ENCODE measurements around the gene TFAP2A. TPM values are rescaled to one million over a fixed set of nuclear protein-coding genes. Genes with fewer than 3 reads are reported as not detected.

The TFAP2A gene
- total RNA-seq, 4 donors from 2014 or later = 0.20 to 1.2 (median 0.66) TPM; not detected in 1

DNA sequence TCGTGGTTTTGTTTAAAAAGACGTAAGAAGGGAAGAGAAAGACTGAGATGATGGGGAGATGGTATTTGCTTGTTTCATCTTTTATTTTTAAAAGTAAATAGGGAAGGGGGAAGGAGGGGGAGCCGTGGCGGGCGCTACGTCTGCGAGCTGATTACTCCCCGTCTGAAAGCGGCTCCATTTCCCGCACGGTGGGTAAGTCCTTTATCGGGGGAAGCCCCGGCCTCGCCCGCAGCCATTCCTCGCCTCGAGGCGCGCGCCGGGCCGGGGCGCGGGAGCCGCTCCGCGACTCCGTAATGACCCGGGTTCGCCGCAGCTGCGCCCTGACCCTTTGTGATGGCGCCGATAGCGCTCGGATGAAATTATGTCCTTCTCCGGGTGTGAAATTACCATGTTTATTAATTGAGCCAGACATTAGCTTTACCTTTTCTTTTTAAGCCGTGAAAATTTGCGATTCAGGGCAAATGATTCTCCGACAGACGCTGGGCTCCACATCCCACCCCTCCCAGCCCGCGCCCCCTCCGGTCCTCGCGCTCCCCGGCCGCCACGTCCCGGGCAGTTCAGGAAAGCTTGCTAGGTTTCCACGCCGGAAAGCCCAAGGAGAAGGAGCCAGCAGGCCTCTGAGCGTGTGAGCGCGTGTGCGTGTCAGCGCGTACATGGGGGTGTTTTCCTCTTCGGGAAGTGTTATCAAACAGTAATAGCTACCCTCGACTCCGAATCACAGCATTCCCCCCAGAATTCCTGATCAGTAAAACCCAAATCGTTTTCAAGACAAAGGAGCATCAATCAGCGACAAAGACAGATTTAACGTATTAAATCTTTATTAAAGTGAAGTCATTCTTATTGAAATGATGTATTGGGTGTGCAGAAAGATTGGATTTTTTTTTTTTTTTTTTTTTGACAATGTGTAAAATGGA, 30.0 kb downstream of the TFAP2A start:
- H3K9me3 ChIP-seq = no peaks in the 10 kb centered on the region
- WGBS, 2 donors = 13 to 16% methylated on average over 59 to 64 of the region's 64 CpGs
- DNase-seq (ENCODE audit: low spot score in 2 of 2) = no peak
- H3K4me3 ChIP-seq = no peak overlapping the region
- H3K36me3 ChIP-seq = no peaks in the 10 kb centered on the region
- no peak overlapping the region for H3K27ac ChIP-seq
- H3K4me1 ChIP-seq = peaks cover 0 to 39% (median 5%) of the 10 kb centered on the region in 4 donors
- TF ChIP-seq, protein P1, sequence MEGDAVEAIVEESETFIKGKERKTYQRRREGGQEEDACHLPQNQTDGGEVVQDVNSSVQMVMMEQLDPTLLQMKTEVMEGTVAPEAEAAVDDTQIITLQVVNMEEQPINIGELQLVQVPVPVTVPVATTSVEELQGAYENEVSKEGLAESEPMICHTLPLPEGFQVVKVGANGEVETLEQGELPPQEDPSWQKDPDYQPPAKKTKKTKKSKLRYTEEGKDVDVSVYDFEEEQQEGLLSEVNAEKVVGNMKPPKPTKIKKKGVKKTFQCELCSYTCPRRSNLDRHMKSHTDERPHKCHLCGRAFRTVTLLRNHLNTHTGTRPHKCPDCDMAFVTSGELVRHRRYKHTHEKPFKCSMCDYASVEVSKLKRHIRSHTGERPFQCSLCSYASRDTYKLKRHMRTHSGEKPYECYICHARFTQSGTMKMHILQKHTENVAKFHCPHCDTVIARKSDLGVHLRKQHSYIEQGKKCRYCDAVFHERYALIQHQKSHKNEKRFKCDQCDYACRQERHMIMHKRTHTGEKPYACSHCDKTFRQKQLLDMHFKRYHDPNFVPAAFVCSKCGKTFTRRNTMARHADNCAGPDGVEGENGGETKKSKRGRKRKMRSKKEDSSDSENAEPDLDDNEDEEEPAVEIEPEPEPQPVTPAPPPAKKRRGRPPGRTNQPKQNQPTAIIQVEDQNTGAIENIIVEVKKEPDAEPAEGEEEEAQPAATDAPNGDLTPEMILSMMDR (IDR thresholded peaks at IDR 0.05) = no peak
- no peak for TF ChIP-seq EP300 (IDR thresholded peaks at IDR 0.05)
- no peak for TF ChIP-seq POLR2A (IDR thresholded peaks at IDR 0.05)
- H3K27me3 ChIP-seq = peaks cover 0 to 100% of the 10 kb centered on the region in 2 donors

DNA sequence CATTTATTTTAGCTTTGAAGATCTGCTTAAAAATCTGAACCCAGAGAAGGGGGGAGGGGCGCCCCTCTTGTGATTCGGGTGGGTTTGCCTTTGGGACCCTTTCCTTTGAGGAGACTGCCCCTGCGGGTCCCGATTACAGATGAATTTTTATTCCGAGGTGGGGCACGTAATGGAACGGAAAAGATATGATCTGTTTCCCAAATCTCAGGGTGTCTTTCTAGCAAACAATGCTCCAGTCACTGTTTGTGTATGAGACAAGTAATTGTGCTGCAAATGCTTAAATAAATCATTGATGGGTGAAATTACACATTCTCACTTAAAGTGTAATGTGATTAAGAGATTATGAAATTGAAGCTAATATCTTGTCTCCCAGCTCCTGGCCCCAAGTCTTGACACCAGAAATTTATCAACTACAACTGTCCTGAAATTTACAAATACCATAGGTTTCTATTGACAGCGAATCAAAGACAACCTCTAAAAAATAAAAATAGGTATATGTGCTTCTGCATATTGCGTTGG, 30.7 kb downstream of the TFAP2A start:
- WGBS, 2 donors = 13 to 18% methylated on average over 9 of the region's 9 CpGs
- TF ChIP-seq, protein P1 (IDR thresholded peaks at IDR 0.05) = no peak
- TF ChIP-seq EP300 (IDR thresholded peaks at IDR 0.05) (no peak), POLR2A (IDR thresholded peaks at IDR 0.05) (no peak)
- no peak overlapping the region for H3K4me3 ChIP-seq
- H3K27me3 ChIP-seq = peaks cover 0 to 93% of the 10 kb centered on the region in 2 donors
- DNase-seq (ENCODE audit: low spot score in 2 of 2) = no peak
- peak overlapping the region in 2 of 4 donors; percentile 12 to 31 for H3K27ac ChIP-seq
- H3K36me3 ChIP-seq = no peaks in the 10 kb centered on the region
- no peaks in the 10 kb centered on the region for H3K9me3 ChIP-seq
- H3K4me1 ChIP-seq = peaks cover 0 to 37% (median 5%) of the 10 kb centered on the region in 4 donors

DNA sequence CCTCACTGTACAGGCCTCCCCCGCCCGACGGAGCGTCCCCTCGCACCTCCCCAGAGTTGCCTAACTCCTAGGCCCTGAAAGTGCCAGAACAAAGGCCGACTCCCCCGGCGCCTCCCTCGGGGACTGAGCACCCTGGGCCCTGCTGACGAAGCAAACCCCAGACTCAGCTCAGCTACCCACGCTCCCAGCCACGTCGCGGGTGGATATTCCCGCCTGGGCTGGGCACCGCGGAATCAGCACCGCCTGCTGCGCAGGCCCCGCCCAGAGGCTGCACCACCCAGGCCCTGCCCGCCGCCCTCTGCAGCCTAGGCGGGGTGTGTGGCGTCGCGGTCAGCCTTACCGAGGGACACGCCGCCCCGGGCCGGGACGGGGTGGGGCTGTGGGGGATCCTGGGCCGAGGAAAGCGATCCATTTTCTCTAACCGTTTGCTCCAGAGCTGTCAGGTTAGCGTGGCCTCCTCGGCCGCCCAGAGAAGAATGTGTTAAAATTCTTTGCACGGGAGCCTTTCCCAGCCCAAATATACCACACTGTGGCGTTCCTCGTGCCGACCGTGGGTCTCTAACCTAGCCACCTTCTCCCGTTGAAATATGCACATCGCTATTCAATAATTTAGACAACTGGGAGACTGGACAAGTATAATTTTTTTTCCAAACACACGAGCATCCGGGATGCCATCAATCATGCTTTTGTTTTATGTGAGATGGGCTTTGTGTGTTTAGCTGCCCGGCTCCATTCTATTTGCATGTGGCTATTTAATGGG, 31.4 kb downstream of the TFAP2A start:
- peak overlapping the region in 2 of 4 donors; percentile 12 to 31 for H3K27ac ChIP-seq
- WGBS, 2 donors = 6 to 8% methylated on average over 25 to 47 of the region's 48 CpGs
- no peak for DNase-seq (ENCODE audit: low spot score in 2 of 2)
- H3K27me3 ChIP-seq = peaks cover 0 to 86% of the 10 kb centered on the region in 2 donors
- peaks cover 0 to 37% (median 5%) of the 10 kb centered on the region in 4 donors for H3K4me1 ChIP-seq
- H3K9me3 ChIP-seq = no peaks in the 10 kb centered on the region
- H3K36me3 ChIP-seq = no peaks in the 10 kb centered on the region
- H3K4me3 ChIP-seq = peak overlapping the region in 2 of 4 donors; percentile 8 to 33
- no peak for TF ChIP-seq POLR2A (IDR thresholded peaks at IDR 0.05)
- TF ChIP-seq EP300 (IDR thresholded peaks at IDR 0.05) = peak in 1 of 2 donors; percentile 6

DNA sequence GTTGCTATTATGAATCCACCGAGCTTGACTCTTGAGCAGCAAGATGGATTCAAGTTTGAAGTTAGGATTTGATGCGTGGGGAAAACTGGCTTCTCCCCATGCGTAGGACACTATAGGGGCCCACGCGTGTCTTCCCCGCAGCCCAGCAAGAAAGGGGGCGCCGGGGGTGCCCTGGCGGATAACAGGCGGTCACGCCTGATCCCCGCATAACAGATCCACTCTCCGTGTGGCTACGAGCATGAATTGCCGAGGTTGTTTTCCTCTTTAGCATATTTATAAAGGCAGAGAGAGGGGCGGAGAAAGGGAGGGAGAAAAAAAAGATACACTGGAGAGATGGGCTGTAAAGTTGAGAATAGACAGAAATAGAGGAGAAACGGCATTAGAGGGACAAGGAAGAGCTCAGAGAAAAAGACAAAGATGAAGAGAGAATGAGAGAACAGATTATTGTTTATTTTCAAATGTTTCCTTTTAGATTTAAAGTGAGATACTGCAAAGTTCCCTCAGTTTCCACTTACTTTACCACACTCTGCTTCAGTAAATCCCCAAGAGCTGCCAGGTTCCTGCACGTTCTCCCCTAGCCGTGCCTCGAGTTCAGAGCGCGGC, 32.0 kb downstream of the TFAP2A start:
- no peaks in the 10 kb centered on the region for H3K36me3 ChIP-seq
- WGBS, 2 donors = 17 to 23% methylated on average over 22 of the region's 22 CpGs
- peaks cover 0 to 79% of the 10 kb centered on the region in 2 donors for H3K27me3 ChIP-seq
- H3K4me1 ChIP-seq = peaks cover 0 to 37% (median 5%) of the 10 kb centered on the region in 4 donors
- no peak for TF ChIP-seq EP300 (IDR thresholded peaks at IDR 0.05)
- TF ChIP-seq, protein P1 (IDR thresholded peaks at IDR 0.05) = no peak
- TF ChIP-seq POLR2A (IDR thresholded peaks at IDR 0.05) = no peak
- H3K4me3 ChIP-seq = no peak overlapping the region
- H3K27ac ChIP-seq = peak overlapping the region in 2 of 4 donors; percentile 12 to 31
- DNase-seq (ENCODE audit: low spot score in 2 of 2) = no peak
- no peaks in the 10 kb centered on the region for H3K9me3 ChIP-seq

DNA sequence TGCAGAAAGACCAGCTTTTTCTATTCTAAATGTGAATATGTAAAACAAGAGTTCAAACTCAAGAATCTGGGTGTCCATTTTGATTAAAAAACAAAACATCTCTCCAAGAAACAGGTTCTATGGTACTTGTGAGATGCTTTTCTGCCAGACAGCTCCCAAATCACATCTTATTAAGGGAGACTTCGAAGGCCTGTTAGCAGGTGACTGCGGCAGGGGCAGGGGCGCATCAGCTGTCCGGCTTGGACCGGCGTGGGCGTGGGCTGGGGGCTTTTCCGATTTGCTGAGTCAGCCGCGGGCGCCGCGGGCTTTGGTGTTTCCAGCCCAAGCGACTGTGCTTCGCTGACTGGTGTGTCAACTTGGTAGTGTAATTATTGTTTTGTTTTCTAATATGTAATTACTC, 32.6 kb downstream of the TFAP2A start:
- 24 to 29% methylated on average over 15 of the region's 15 CpGs for WGBS, 2 donors
- H3K4me3 ChIP-seq = no peak overlapping the region
- H3K27ac ChIP-seq = peak overlapping the region in 1 of 4 donors; percentile 31
- no peak for DNase-seq (ENCODE audit: low spot score in 2 of 2)
- no peaks in the 10 kb centered on the region for H3K9me3 ChIP-seq
- TF ChIP-seq POLR2A (IDR thresholded peaks at IDR 0.05) (no peak), EP300 (IDR thresholded peaks at IDR 0.05) (no peak)
- TF ChIP-seq, protein P1 (IDR thresholded peaks at IDR 0.05) = no peak
- H3K4me1 ChIP-seq = peaks cover 0 to 37% (median 5%) of the 10 kb centered on the region in 4 donors
- peaks cover 0 to 74% of the 10 kb centered on the region in 2 donors for H3K27me3 ChIP-seq
- no peaks in the 10 kb centered on the region for H3K36me3 ChIP-seq
